ENCODE results near the gene MET.
"Not testable (repeated sequence)": the region's sequence is repeated elsewhere in the genome, so short reads cannot be mapped to it uniquely, and the experiment has no call there.

The MET gene

DNA sequence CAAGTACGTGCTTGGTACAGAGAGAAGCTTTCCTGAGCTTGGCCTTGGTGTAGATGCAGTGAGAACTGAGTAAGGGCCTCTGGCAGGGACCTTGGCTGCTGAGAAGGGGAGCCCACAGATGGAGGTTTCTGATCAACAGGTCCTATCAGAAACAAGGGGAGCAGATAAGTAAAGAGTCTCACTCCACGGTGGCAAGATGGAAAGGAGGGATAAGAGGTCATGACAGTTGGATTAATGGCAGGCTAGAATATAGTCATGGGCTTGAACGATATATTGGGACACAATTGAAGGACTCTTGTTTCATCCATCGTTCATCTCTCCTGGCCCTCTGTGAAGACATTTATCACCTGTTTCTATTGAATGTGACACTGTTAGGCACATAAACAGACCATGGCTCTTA lies 41.5 kb downstream of the MET start:
- Histone ChIP-seq H3K4me3 (ENCODE audit: low read depth in 1 of 2, low read length in 2 of 2) (no peak overlapping the region), H3K4me1 (ENCODE audit: control insufficient read depth in 1 of 2, insufficient read depth in 2 of 2, low read length in 2 of 2) (no peaks in the 10 kb centered on the region), H3K9me3 (ENCODE audit: control insufficient read depth in 1 of 2, low read length in 2 of 2) (no peaks in the 10 kb centered on the region), H3K36me3 (ENCODE audit: control insufficient read depth in 1 of 2, insufficient read depth in 2 of 2, low read length in 2 of 2) (no peaks in the 10 kb centered on the region), H3K27me3 (ENCODE audit: low read depth, low read length) (no peaks in the 10 kb centered on the region), H3K27ac (ENCODE audit: low read length) (no peak overlapping the region)

DNA sequence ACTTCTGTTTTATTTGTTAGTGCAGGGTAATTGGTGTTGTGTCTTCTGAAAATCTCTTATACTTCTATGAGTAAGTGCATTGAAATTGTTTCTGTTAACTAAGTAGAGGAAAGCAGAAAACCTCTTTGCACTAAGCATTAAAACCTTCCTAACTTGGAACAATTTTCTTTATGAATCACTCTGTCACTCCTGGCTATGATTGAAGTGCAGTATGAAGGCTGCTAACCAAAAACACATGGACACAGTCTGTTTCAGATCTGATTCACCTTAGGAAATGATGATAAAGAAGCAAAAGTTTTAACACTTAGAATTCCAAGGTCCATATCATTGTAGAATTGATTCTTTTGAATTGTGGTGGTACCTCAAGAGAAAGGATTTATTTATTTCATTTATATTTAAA lies 41.9 kb downstream of the MET start:
- no peaks in the 10 kb centered on the region for H3K36me3 ChIP-seq (ENCODE audit: control insufficient read depth in 1 of 2, insufficient read depth in 2 of 2, low read length in 2 of 2)
- H3K27ac ChIP-seq (ENCODE audit: low read length): no peak overlapping the region
- no peaks in the 10 kb centered on the region for H3K27me3 ChIP-seq (ENCODE audit: low read depth, low read length)
- H3K4me3 ChIP-seq (ENCODE audit: low read depth in 1 of 2, low read length in 2 of 2): no peak overlapping the region
- no peaks in the 10 kb centered on the region for H3K9me3 ChIP-seq (ENCODE audit: control insufficient read depth in 1 of 2, low read length in 2 of 2)
- no peaks in the 10 kb centered on the region for H3K4me1 ChIP-seq (ENCODE audit: control insufficient read depth in 1 of 2, insufficient read depth in 2 of 2, low read length in 2 of 2)

DNA sequence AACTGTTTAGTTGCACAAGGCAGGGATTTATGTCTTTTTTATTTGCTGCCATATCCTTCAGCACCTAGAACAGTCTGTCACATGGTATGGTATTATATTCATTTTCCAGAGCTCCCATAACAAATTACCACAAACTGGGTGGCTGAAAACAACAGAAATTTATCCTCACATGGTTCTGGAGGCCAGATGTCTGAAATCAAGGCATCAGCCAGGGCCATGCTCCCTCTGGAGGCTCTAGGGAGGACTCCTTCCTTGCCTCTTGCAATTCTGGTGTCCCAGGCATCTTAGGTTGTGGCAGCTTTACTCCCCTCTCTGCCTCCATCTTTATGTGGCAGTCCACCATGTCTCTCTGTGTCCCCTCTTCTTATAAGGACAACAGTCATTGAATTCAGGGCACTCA lies 43.1 kb downstream of the MET start:
- Histone ChIP-seq H3K36me3 (ENCODE audit: control insufficient read depth in 1 of 2, insufficient read depth in 2 of 2, low read length in 2 of 2) (no peaks in the 10 kb centered on the region), H3K27me3 (ENCODE audit: low read depth, low read length) (no peaks in the 10 kb centered on the region), H3K9me3 (ENCODE audit: control insufficient read depth in 1 of 2, low read length in 2 of 2) (no peaks in the 10 kb centered on the region), H3K4me1 (ENCODE audit: control insufficient read depth in 1 of 2, insufficient read depth in 2 of 2, low read length in 2 of 2) (no peaks in the 10 kb centered on the region), H3K27ac (ENCODE audit: low read length) (no peak overlapping the region), H3K4me3 (ENCODE audit: low read depth in 1 of 2, low read length in 2 of 2) (no peak overlapping the region)

DNA sequence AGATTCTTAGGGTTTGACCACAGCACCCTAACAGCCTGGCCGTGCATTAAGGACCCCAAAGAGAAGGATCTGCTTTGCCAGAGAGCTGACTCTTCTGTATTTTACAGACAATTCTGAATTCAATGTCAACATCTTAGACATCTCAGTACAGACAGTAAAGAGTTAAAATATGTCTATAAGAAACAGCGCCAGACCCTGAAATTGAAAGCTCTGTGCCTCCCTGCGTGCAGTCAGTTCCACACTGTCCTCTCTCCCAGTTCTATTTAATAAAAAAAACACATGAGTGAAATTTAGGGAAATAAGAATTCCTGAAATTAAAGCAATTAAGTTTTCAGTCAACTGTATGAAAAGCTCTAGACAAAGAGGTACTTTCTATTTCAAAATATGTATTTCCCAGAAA lies 45.1 kb downstream of the MET start:
- Histone ChIP-seq H3K36me3 (ENCODE audit: control insufficient read depth in 1 of 2, insufficient read depth in 2 of 2, low read length in 2 of 2) (no peaks in the 10 kb centered on the region), H3K4me3 (ENCODE audit: low read depth in 1 of 2, low read length in 2 of 2) (no peak overlapping the region), H3K27me3 (ENCODE audit: low read depth, low read length) (no peaks in the 10 kb centered on the region), H3K9me3 (ENCODE audit: control insufficient read depth in 1 of 2, low read length in 2 of 2) (no peaks in the 10 kb centered on the region), H3K4me1 (ENCODE audit: control insufficient read depth in 1 of 2, insufficient read depth in 2 of 2, low read length in 2 of 2) (no peaks in the 10 kb centered on the region), H3K27ac (ENCODE audit: low read length) (no peak overlapping the region)

DNA sequence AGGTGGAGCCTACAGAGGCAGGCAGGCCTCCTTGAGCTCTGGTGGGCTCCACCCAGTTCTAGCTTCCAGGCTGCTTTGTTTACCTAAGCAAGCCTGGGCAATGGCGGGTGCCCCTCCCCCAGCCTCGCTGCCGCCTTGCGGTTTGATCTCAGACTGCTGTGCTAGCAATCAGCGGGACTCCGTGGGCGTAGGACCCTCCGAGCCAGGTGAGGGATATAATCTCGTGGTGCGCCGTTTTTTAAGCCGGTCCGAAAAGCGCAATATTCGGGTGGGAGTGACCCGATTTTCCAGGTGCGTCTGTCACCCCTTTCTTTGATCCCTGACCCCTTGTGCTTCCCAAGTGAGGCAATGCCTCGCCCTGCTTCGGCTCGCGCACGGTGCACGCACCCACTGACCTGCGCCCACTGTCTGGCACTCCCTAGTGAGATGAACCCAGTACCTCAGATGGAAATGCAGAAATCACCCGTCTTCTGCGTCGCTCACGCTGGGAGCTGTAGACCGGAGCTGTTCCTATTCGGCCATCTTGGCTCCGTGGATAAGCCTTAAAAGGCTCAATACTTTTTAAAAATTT lies 52.0 kb downstream of the MET start:
- not testable (repeated sequence) for H3K9me3 ChIP-seq (ENCODE audit: control insufficient read depth in 1 of 2, low read length in 2 of 2); H3K27ac ChIP-seq (ENCODE audit: low read length); H3K36me3 ChIP-seq (ENCODE audit: control insufficient read depth in 1 of 2, insufficient read depth in 2 of 2, low read length in 2 of 2); H3K27me3 ChIP-seq (ENCODE audit: low read depth, low read length); H3K4me1 ChIP-seq (ENCODE audit: control insufficient read depth in 1 of 2, insufficient read depth in 2 of 2, low read length in 2 of 2); H3K4me3 ChIP-seq (ENCODE audit: low read depth in 1 of 2, low read length in 2 of 2)

DNA sequence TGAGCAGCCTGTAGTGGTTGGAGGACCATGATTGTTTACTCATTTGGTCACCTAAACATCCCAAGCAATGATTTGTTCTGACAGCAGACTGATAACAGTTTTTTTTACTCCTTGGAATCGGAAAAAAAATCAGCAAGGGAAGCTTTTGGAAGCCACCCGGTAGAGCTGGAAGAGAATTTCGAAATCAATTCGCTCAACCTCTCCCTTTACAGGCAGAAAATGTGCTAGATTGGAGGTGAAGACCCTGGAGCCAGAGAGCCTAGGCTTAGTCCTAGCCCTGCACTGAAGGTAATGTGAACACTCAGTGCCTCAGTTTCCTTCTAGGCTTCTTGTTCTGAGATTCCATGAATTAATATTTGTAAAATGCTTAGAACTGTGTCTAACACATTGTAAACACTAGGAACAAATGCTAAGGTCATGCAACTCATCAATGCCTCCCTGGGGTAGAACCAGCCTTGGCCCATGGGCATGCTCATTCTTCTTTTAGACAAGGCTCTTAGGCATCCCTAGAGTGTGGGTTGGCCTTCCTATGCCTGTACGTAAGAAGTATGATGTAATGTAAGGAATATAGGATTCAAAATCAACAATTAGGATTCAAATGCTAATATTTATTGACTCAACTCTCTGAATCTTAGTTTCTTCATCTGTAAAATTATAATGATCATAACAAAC lies 52.7 kb downstream of the MET start:
- Histone ChIP-seq H3K4me3 (ENCODE audit: low read depth in 1 of 2, low read length in 2 of 2) (no peak overlapping the region), H3K36me3 (ENCODE audit: control insufficient read depth in 1 of 2, insufficient read depth in 2 of 2, low read length in 2 of 2) (no peaks in the 10 kb centered on the region), H3K27ac (ENCODE audit: low read length) (no peak overlapping the region), H3K4me1 (ENCODE audit: control insufficient read depth in 1 of 2, insufficient read depth in 2 of 2, low read length in 2 of 2) (no peaks in the 10 kb centered on the region), H3K27me3 (ENCODE audit: low read depth, low read length) (no peaks in the 10 kb centered on the region), H3K9me3 (ENCODE audit: control insufficient read depth in 1 of 2, low read length in 2 of 2) (no peaks in the 10 kb centered on the region)

DNA sequence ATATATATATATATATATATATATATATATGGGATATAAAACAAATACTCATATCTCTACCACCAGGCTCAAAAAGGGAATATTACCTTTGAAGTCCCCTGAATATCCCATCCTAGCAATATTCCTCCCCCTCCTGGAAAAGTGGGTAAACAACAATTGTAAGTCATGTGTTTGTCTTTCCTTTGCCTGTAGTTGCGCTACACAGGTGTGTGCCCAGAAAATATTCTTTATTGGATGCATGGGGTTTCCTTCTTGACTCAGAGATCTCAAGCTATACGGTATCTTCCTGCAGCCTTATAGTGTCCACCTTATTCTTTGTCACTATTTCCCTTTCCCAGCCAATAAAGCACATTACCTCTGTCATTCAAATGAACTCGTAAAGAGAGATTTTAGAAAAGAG lies 54.2 kb downstream of the MET start:
- no peak overlapping the region for H3K4me3 ChIP-seq (ENCODE audit: low read depth in 1 of 2, low read length in 2 of 2)
- H3K36me3 ChIP-seq (ENCODE audit: control insufficient read depth in 1 of 2, insufficient read depth in 2 of 2, low read length in 2 of 2): no peaks in the 10 kb centered on the region
- no peaks in the 10 kb centered on the region for H3K9me3 ChIP-seq (ENCODE audit: control insufficient read depth in 1 of 2, low read length in 2 of 2)
- H3K27me3 ChIP-seq (ENCODE audit: low read depth, low read length): no peaks in the 10 kb centered on the region
- no peaks in the 10 kb centered on the region for H3K4me1 ChIP-seq (ENCODE audit: control insufficient read depth in 1 of 2, insufficient read depth in 2 of 2, low read length in 2 of 2)
- no peak overlapping the region for H3K27ac ChIP-seq (ENCODE audit: low read length)

DNA sequence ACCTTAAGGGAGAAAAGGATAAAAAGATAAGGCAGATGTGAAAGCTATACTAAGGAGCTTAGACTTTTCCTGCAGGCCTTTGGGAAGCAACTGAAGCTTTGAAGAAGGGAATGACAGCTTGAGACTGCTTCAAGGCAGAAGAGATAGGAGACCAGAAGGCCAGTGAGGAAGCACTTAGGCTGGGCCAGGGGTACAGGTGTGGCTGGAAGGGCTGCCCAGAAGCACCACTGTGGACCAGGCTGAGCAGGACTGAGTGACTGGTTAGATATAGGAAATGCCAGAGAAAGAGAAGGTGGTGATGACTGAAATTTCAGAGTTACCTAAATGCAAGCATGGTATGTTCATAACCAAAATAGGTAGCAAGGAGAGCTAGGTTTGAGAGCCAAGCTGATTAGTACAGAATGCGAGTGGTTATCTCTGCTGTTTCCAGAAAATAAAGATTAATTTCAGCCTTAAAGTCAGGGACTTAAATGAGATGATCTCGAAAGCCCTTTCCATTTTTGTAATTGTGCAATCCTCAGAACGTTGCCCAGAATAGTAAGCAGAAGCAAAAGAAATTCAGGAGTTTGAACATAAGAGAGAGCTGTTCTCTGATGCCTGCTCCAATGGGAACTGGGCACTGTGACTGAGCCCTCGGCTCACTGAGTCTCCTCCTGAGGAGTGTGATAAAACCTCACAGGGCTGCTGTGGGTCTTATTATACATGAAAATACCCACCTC lies 54.9 kb downstream of the MET start:
- Histone ChIP-seq H3K9me3 (ENCODE audit: control insufficient read depth in 1 of 2, low read length in 2 of 2) (no peaks in the 10 kb centered on the region), H3K27me3 (ENCODE audit: low read depth, low read length) (no peaks in the 10 kb centered on the region), H3K27ac (ENCODE audit: low read length) (no peak overlapping the region), H3K36me3 (ENCODE audit: control insufficient read depth in 1 of 2, insufficient read depth in 2 of 2, low read length in 2 of 2) (no peaks in the 10 kb centered on the region), H3K4me3 (ENCODE audit: low read depth in 1 of 2, low read length in 2 of 2) (no peak overlapping the region), H3K4me1 (ENCODE audit: control insufficient read depth in 1 of 2, insufficient read depth in 2 of 2, low read length in 2 of 2) (peaks cover 0 to 4% of the 10 kb centered on the region in 2 donors)

DNA sequence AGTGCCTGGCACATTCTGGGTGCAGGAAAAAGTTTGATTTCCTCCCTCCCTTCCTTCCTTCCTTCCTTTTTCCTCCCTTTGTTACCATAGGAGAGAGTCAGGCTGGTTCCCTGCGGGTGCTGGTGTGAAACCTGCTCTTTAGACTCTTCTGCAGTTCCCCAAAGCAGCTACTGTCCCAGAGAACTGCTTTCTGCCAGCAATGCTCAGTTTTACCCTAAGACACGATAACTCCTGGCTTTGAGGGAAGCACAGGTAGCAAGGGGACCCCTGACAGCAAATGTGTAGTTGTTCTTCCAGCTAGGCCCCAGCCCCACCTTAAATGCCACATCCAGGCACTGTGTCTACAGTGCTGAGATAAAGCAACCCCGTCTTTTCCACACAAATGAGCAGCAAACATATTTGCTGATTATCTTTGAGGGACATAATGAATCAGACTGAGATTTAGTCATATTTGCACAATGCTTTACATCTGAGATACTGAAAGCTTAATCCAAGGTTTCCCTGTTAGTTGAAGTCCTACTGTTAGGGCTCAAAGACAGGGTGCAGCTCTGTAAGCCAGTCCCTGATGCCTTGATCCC lies 55.5 kb downstream of the MET start:
- no peaks in the 10 kb centered on the region for H3K36me3 ChIP-seq (ENCODE audit: control insufficient read depth in 1 of 2, insufficient read depth in 2 of 2, low read length in 2 of 2)
- no peak overlapping the region for H3K27ac ChIP-seq (ENCODE audit: low read length)
- peaks cover 0 to 4% of the 10 kb centered on the region in 2 donors for H3K4me1 ChIP-seq (ENCODE audit: control insufficient read depth in 1 of 2, insufficient read depth in 2 of 2, low read length in 2 of 2)
- H3K9me3 ChIP-seq (ENCODE audit: control insufficient read depth in 1 of 2, low read length in 2 of 2): no peaks in the 10 kb centered on the region
- H3K27me3 ChIP-seq (ENCODE audit: low read depth, low read length): no peaks in the 10 kb centered on the region
- no peak overlapping the region for H3K4me3 ChIP-seq (ENCODE audit: low read depth in 1 of 2, low read length in 2 of 2)

DNA sequence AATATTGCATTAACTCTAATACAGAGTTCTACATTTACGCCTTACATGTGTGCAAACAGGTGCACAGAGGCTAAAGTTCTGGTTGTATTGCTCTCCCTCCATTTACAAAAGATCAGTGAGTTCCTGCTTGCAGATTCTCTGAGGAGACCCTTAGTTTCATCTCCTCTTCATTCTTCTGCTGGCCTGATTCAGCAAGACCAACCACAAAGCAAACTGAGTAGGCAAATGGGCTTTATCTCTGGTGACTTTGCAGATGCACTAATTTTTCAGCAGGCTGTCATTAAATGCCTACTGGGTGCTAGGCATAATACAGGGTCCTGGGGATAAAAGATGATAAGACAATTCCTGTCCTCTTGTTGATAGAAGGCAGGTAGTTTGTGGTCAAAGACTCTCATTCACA lies 56.4 kb downstream of the MET start:
- H3K36me3 ChIP-seq (ENCODE audit: control insufficient read depth in 1 of 2, insufficient read depth in 2 of 2, low read length in 2 of 2): no peaks in the 10 kb centered on the region
- no peaks in the 10 kb centered on the region for H3K27me3 ChIP-seq (ENCODE audit: low read depth, low read length)
- H3K4me1 ChIP-seq (ENCODE audit: control insufficient read depth in 1 of 2, insufficient read depth in 2 of 2, low read length in 2 of 2): peaks cover 0 to 4% of the 10 kb centered on the region in 2 donors
- H3K27ac ChIP-seq (ENCODE audit: low read length): no peak overlapping the region
- no peaks in the 10 kb centered on the region for H3K9me3 ChIP-seq (ENCODE audit: control insufficient read depth in 1 of 2, low read length in 2 of 2)
- no peak overlapping the region for H3K4me3 ChIP-seq (ENCODE audit: low read depth in 1 of 2, low read length in 2 of 2)

DNA sequence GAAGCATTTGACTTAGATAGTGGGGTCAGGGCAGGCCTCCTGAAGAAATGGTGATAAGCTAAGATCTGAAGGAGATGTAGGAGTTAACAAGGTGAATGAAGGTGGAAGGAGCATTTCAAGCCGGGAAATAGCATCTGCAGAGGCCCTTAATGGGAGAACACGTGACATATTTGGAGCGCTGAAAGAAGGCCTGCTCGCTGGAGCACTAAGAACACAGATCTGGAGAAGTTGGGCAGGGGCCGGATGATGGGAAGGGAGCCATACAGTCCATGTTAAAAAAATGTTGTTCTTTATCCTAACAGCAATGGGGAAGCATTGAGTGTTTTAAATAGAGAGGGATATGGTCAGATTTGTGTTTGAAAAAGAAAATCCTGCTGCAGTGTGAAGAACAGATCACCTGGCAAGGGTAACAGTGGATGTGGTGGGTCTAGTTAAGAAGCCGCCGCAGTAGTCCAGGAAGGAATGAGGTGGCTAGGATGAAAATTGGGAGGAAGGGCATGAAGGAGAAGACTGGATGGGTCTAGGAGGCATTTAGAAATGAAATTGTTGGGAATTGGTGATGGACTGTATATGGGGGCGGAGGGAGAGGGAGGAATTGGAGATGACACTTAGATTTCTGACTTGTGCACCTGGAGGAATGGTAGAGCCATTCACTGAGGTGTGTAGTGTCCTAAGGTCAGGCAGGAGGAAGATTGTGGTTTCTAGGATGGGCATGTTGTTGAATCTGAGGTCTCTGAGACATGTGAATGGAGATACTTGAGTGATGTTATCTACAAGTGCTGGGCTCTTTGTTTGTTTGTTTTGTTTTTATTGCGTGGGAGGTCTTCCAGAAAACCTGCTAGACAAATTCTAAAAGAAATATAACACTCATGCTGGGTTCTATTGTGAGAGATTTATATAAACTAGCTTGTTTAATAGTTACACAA lies 58.4 kb downstream of the MET start:
- Histone ChIP-seq H3K4me1 (ENCODE audit: control insufficient read depth in 1 of 2, insufficient read depth in 2 of 2, low read length in 2 of 2) (peaks cover 0 to 4% of the 10 kb centered on the region in 2 donors), H3K9me3 (ENCODE audit: control insufficient read depth in 1 of 2, low read length in 2 of 2) (no peaks in the 10 kb centered on the region), H3K27ac (ENCODE audit: low read length) (no peak overlapping the region), H3K36me3 (ENCODE audit: control insufficient read depth in 1 of 2, insufficient read depth in 2 of 2, low read length in 2 of 2) (no peaks in the 10 kb centered on the region), H3K27me3 (ENCODE audit: low read depth, low read length) (no peaks in the 10 kb centered on the region), H3K4me3 (ENCODE audit: low read depth in 1 of 2, low read length in 2 of 2) (no peak overlapping the region)
